Panc1 (cell line): ENCODE results near the gene EXOC3L4.

Source experiments
- CTCF ChIP-seq: fragments of 450-650 bp; IDR thresholded peaks from 2 replicates; pipeline ENCODE4 v1.5.1; 2017; ENCODE audit warnings: mild to moderate bottlenecking
- POLR2AphosphoS5 ChIP-seq: IDR thresholded peaks from 2 replicates; pipeline ENCODE4 v1.6.1; 2012; ENCODE audit warnings: mild to moderate bottlenecking, low read depth, low read length, moderate library complexity
- REST ChIP-seq, 2 experiments: IDR thresholded peaks; 2 replicates each; pipeline ENCODE4 v1.6.1; 2011 to 2012; ENCODE audit warnings: low read depth in 2 of 2, control low read depth in 1 of 2, low read length in 1 of 2, mild to moderate bottlenecking in 1 of 2, moderate library complexity in 1 of 2; ENCODE audit not compliant: insufficient read depth in 1 of 2
- TCF7L2 ChIP-seq: IDR thresholded peaks from 2 replicates; pipeline ENCODE4 v1.6.1; 2011; ENCODE audit warnings: mild to moderate bottlenecking, low read depth, low read length, inconsistent platforms

DNA sequence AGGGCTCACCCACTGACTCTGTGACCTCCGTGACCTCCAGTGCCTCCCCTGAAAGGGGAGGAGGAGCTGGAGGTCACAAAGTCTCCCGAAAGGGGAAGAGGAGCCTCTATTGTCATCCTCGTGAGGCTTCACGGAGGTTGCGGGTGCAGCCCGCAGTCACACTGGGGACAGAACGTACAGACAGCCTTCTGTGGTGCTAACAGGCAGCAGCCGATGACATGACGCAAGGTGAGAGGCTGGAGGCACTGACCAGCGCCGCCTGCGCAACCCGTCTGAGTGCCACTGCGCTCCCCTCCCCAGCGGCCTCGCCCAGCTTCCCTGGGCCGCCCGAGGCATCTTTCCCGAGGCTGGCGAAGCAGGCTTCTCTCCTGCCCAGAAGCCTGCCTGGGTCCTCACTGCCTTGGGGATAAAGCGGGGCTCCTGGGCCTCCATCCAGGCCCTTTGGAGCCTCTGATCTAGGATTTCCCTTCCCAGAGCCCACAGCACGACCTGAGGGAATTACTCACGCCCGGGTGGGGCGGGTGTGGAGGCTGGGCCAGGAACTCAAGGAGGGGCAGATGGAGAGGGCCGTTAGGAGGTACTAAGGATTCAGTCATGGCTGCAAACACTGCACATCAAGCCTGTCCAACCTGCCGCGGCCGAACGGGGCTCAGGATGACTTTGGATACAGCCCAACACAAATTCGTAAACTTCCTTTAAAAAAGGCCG, 22.8 kb upstream of the EXOC3L4 start:
- no peak for TF ChIP-seq CTCF
- no peak for TF ChIP-seq POLR2AphosphoS5
- no peak for TF ChIP-seq TCF7L2
- no peak for TF ChIP-seq REST (IDR thresholded peaks at IDR 0.05; ENCODE audit: insufficient read depth in 1 of 2, low read depth in 2 of 2, low read length in 1 of 2)
